Measurements from ENCODE around the gene PRR33.
A peak's percentile ranks its signal among the peaks of the same experiment; 100 is the strongest.
"Not testable (repeated sequence)": the region's sequence is repeated elsewhere in the genome, so short reads cannot be mapped to it uniquely, and the experiment has no call there.

Gene PRR33

DNA sequence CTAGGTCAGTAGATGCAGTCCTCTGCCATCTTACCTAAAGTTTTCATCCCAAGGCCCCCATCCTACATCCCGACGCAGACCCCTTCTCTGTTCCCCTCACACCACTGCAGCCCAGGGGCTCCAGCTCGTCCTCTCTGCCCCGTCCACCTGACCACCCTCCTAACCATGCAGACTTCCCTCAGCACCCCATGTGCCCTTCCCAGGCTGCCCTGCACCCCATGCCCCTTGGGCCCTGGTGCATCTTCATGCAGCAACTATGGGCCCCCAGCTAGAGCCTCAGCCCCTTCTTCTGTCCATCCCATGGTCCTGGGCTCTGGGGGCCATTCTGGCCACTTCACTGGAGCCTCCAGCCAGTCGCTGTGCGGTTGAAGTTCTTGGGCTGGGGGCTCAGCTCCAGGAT lies 2.9 kb downstream of the PRR33 start:
- DNase-seq = no peak

DNA sequence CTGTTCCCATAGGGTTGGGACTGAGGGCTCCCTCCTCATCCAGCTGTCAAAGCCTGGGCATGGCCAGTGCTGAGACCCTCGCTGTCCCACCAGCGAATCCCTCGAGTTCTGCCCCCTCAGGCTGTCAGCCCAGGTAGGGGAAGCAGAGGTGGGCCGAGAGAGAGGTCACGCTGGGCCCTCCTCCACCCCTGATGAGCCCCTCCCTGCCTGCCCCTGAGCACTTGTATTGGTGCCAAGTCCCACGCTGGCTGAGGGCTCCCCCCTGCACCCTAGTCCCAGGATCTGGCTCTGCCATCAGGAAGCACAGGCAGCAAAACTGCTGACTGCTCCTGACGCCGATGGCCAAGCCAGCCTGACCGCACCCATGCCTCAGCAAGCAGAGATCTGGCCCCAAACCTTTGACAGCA lies 3.3 kb downstream of the PRR33 start:
- DNase-seq = no peak

GRCh38 chr11:1887451-1888346 lies 4.0 kb downstream of the PRR33 start:
- DNase-seq = no peak

- not testable (repeated sequence) for DNase-seq
Observed at GRCh38 chr11:1886551-1886950, 5.1 kb downstream of the PRR33 start.

- DNase-seq = no peak
Observed at GRCh38 chr11:1884303-1884700, 7.4 kb downstream of the PRR33 start.

- DNase-seq = no peak
Observed at GRCh38 chr11:1883346-1884302, 8.1 kb downstream of the PRR33 start.

DNA sequence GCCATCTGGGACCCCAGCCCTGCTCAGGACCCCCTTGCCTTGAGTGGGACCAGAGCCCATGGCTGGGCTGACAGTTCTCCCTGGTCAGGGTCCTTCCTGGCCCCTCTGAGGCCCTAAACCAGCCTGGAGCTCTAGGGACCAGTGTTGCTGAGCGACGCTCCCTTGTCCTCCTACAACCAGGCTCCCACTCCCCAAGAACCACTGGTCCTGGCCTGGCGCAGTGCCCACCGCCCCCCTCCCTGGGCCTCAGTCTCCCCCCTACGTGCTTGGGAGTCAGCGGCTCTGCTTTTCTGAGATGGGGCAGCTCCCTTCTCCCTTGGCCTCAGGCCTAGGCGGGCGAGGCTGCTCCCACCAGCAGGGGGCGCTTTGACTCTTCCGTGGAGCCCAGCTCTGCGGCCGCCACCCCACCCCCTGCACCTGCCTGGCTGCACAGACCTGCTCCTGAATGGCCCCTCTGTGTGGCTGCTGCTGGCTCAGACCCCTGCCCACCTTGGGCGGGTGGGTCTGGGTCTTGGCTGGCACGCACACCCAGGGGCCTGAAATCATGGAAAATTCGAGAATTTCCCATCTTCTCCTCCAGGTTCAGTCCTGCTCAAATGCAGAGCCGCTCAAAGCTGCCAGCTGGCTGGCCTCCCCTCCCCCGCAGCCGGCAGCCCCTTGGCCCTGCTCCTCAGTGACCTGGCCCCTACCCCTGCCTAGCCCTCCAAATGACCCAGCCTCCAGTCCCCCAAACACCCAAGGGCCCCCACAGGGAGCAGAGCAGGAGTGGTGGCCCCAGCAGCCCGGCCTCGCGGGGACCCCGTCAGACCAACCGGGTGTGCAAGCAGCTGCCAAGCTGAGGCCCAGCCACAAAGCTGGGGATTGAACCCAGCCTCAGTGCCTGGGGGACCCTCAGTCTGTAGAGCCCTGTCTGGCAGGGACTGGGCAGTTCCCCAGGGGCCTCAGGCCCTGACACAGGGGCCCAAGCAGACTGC lies 9.1 kb downstream of the PRR33 start:
- peak; percentile 73 for DNase-seq

- no peak for DNase-seq
Observed at GRCh38 chr11:1881442-1882264, 10.0 kb downstream of the PRR33 start.

- no peak for DNase-seq
Observed at GRCh38 chr11:1880746-1881441, 10.8 kb downstream of the PRR33 start.

- no peak for DNase-seq
Observed at GRCh38 chr11:1879941-1880720, 11.6 kb downstream of the PRR33 start.

DNA sequence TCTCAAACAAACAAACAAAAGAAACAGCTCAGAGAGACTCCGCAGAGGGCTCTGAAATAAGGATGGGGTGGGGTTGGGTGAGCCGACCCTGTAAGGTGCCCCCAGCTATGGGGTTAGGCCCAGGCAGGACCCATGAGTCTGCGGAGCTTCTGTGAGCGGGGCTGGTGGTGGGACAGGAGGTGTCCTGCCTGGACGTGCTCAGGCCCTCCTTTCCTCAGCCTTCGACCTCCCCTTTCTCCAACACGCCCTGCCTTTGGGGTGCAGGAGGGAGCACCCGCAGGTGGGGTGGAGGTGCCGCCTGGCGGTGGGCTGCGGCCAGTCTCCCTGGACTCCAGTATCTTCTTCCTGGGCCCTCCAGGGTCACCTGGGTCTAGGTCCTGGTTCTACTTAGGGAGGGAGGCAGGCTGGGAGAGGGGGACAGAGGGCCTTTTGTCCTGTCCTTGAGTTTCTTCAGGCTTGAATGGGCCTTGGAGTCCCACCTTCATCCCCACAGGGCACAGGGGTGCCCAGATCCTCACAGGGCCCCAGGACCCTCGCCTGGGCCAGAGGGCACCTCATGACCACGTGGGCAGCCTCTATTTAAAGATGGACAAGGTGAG lies 12.3 kb downstream of the PRR33 start:
- DNase-seq = no peak

DNA sequence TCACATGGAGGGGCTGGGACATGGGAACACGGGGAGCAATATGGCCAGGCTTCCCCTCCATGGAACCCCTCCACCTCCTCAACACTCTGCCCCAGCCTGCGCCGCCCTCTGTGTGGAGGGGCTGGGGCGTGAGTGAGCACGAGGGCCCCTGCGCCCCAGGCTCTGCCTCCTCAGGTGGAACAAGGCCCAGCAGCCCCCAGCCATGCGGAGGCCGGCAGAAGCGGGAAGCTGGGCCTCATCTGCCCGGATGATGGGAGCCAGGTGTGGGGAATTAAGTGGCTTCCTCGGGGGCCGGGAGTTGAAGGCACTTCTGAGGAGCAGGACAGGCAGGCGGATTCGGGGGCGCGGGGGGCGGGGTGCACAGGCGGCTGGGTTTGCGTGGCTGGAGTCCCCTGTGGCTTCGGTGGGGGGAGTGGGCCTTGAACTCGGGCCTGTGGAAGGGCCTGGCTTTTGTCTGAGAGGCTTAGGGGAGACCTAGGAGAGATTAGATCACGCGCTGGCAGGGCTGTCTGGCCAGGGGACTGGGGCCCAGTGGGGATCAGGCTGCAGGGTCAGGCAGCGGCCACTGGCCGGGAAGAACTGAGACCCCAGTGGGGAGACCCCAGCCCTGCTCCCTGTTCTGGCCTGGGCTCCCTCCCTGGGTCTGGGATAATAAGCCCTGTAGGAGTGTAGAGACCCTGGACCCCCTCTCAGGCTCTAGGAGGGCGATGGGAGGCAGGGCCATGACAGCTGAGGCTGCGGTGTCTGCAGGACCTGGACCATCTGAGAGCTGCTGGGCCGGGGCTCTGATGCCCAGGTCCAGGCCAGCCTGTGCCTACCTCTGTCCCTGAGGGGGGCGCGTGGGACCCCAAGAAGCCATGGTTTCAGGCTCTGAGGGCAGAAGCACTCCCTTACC lies 13.3 kb downstream of the PRR33 start:
- DNase-seq = no peak

- no peak for DNase-seq
Observed at GRCh38 chr11:1877211-1878136, 14.2 kb downstream of the PRR33 start.

DNA sequence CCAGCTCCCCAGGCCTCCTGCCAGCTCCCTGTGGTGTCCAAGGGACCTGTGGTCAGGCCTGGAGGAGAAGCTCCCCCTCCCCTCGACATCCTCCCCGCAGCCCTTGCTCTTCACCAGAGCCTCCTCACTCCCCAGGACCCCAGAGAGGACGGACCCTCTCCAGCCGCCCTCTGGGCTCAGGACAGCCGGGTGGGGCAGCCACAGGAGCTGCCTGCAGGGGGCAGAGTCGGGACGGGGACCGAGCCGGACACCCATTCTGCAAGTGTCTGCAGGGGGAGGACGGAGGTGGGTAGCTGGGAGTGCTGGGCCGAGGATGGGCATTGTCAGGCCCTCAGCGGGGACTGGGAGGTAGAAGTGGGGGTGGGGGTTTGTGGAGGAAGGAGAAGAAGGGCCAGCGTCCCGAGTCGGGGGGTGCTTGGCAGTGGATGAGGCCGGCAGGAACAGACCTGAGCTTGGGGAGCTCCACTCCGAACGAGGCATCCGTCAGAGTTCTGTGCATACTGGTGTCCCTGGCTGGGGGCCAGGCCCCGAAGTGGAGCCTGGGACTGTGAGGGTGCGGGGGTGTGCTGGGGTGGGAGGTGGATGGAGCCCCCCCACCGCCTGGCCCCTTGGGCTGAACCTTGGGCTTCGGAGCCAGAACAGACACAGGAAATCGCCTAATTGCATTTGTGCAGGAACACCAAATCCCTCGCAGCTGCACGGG lies 15.2 kb downstream of the PRR33 start:
- DNase-seq = peak; percentile 13

DNA sequence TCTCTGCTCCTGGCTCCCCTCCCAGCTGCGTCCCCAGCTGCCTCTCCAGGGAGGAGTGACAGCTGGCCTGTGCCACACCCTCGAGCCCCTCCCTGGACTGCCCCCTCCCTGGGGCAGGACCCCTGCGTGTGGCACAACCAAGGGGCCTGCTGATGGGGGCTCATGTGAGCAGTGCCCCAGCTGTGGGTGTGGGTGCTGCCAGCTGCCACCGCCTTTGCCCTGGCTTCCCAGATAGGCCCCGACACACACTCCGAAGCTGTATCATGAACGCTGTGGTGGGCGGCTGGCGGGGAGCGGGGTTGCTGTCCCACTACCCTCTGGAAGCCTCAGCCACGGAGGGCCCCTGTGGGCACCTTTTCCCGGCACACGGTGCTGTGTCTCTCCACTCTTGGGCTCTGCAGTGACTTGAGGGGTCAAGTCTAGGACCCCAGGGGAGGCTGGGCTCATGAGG lies 15.8 kb downstream of the PRR33 start:
- DNase-seq = not testable (repeated sequence)

- no peak for DNase-seq
Observed at GRCh38 chr11:1875093-1875850, 16.4 kb downstream of the PRR33 start.

All from NCI-H82 (cell line).